Endothelial cell of umbilical vein (primary cell): ENCODE data around the gene ACVRL1.

Experiments used
- MYC ChIP-seq: IDR thresholded peaks from one replicate; pipeline ENCODE4 v1.6.1; 2011; ENCODE audit warnings: mild to moderate bottlenecking, low read depth, low read length
- POLR2A ChIP-seq: IDR thresholded peaks from 2 replicates; pipeline ENCODE4 v1.6.1; 2012; ENCODE audit warnings: low read depth, mild to moderate bottlenecking, control low read depth, low read length
- POLR2AphosphoS5 ChIP-seq: IDR thresholded peaks from 2 replicates; pipeline ENCODE4 v1.6.1; 2012; ENCODE audit warnings: low read depth, mild to moderate bottlenecking, control low read depth, low read length, moderate library complexity; ENCODE audit not compliant: insufficient read depth
- TF ChIP-seq, protein P1 (sequence below): IDR thresholded peaks from 2 replicates; pipeline ENCODE4 v1.6.1; 2011; ENCODE audit not compliant: insufficient read depth, insufficient read length
- TF ChIP-seq, protein P2 (sequence below), 2 donors: IDR thresholded peaks; 1 replicate in 1 of 2; 2 replicates in 1 of 2; pipeline ENCODE4 v1.5.1; 2011; ENCODE audit warnings: low read length in 2 of 2, mild to moderate bottlenecking in 2 of 2, moderate library complexity in 2 of 2, control low read depth in 1 of 2, inconsistent platforms in 1 of 2, low read depth in 1 of 2; ENCODE audit not compliant: insufficient read depth in 1 of 2; ENCODE audit errors: extremely low read depth in 1 of 2

DNA sequence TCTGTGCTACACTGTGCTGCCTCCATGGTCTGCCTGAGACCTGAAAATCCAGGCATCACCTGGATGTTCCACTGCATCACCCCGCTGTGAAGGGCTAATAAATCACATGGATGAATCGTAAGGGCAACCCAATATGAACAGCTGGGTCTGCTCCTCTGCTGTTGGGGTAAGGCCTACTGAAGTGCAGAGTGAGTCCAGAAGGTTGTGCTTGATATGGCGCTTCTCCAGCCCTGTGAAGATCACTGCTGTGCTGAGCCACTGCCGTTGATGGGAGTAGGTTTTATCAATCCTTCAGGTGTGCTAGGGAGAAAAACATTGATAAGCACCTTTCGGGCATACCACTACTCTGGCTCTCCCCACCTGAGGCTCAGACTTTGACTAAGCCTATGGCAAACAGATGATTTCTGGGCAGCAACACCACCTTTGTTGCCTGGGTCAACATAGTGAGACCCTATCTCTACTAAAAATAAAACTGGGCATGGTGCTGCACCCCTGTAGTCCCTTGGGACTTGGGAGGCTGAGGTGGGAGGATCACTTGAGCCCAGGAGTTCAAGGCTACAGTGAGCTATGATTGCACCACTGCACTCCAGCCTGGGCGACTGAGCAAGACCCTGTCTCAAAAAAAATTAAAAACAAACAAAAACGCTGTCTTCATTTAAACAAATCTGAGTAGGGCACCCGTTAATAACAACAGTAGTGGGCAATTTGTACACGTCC lies 1.7 kb downstream of the ACVRL1 start:
- TF ChIP-seq POLR2AphosphoS5 (no peak), POLR2A (no peak), MYC (no peak)
- TF ChIP-seq, protein P1, sequence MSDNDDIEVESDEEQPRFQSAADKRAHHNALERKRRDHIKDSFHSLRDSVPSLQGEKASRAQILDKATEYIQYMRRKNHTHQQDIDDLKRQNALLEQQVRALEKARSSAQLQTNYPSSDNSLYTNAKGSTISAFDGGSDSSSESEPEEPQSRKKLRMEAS, result no peak
- TF ChIP-seq, protein P2, sequence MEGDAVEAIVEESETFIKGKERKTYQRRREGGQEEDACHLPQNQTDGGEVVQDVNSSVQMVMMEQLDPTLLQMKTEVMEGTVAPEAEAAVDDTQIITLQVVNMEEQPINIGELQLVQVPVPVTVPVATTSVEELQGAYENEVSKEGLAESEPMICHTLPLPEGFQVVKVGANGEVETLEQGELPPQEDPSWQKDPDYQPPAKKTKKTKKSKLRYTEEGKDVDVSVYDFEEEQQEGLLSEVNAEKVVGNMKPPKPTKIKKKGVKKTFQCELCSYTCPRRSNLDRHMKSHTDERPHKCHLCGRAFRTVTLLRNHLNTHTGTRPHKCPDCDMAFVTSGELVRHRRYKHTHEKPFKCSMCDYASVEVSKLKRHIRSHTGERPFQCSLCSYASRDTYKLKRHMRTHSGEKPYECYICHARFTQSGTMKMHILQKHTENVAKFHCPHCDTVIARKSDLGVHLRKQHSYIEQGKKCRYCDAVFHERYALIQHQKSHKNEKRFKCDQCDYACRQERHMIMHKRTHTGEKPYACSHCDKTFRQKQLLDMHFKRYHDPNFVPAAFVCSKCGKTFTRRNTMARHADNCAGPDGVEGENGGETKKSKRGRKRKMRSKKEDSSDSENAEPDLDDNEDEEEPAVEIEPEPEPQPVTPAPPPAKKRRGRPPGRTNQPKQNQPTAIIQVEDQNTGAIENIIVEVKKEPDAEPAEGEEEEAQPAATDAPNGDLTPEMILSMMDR (IDR thresholded peaks at IDR 0.05; ENCODE audit: extremely low read depth in 1 of 2, insufficient read depth in 1 of 2, low read depth in 1 of 2, low read length in 2 of 2), result no peak
